ENCODE data around the gene WWC2.
A peak's percentile ranks its signal among the peaks of the same experiment; 100 is the strongest.

GRCh38 chr4:183256756-183257385, 157.8 kb downstream of the WWC2 start:
- TF ChIP-seq ZNF121 (CRISPR knock-in tag; IDR thresholded peaks at IDR 0.05) (no peak), CTCF (IDR thresholded peaks at IDR 0.05) (peak; percentile 76), NFE2L1 (CRISPR knock-in tag; IDR thresholded peaks at IDR 0.05) (no peak), ELF4 (CRISPR knock-in tag; IDR thresholded peaks at IDR 0.05; ENCODE audit: low read depth) (no peak), NR2C2 (CRISPR knock-in tag; IDR thresholded peaks at IDR 0.05) (no peak), MAX (CRISPR knock-in tag; IDR thresholded peaks at IDR 0.05) (no peak), ZNF138 (CRISPR knock-in tag; conservative IDR thresholded peaks at IDR 0.05) (no peak), TCF7 (CRISPR knock-in tag; IDR thresholded peaks at IDR 0.05; ENCODE audit: low read depth) (no peak), NFYB (CRISPR knock-in tag; conservative IDR thresholded peaks at IDR 0.05; ENCODE audit: low read depth) (no peak), USF1 (CRISPR knock-in tag; IDR thresholded peaks at IDR 0.05) (no peak), ETV6 (CRISPR knock-in tag; IDR thresholded peaks at IDR 0.05) (no peak), PRRX2 (CRISPR knock-in tag; IDR thresholded peaks at IDR 0.05) (no peak)
